Hypothalamus (tissue), 51 donors: ENCODE data around the gene CD4.

Experiments
- DNase-seq, 51 donors: peaks; one replicate each; lab custom pipeline; 2025; lab: John Stamatoyannopoulos, UW

Gene CD4

GRCh38 chr12:6799147-6799546 is 9.8 kb downstream of the CD4 start:
- DNase-seq, result no peak

GRCh38 chr12:6807170-6807569 is 17.8 kb downstream of the CD4 start:
- DNase-seq, result no peak

GRCh38 chr12:6809056-6809455 is 19.7 kb downstream of the CD4 start:
- no peak for DNase-seq

- no peak for DNase-seq
These were observed 21.4 kb downstream of the CD4 start for GRCh38 chr12:6810758-6811157.

GRCh38 chr12:6813363-6813762 is 24.0 kb downstream of the CD4 start:
- DNase-seq, result no peak

GRCh38 chr12:6816598-6816997 is 27.3 kb downstream of the CD4 start:
- DNase-seq, result no peak

GRCh38 chr12:6817098-6817497 is 27.8 kb downstream of the CD4 start:
- DNase-seq, result no peak

- DNase-seq, result no peak
These were observed 28.4 kb downstream of the CD4 start for GRCh38 chr12:6817662-6818157.

GRCh38 chr12:6818222-6818621 is 28.9 kb downstream of the CD4 start:
- DNase-seq, result no peak

GRCh38 chr12:6818645-6819044 is 29.3 kb downstream of the CD4 start:
- DNase-seq, result no peak

- DNase-seq, result no peak
These were observed 30.0 kb downstream of the CD4 start for GRCh38 chr12:6819106-6820030.

GRCh38 chr12:6820166-6820565 is 30.8 kb downstream of the CD4 start:
- no peak for DNase-seq

- peak in 32 of 51 donors; percentile 21 to 84 (median 58) for DNase-seq
These were observed 32.5 kb downstream of the CD4 start, which contains the start of gene GPR162 for GRCh38 chr12:6821591-6822425. Gene GPR162, plus strand, starts transcription at chr12:6821821. Its CDS starts 2,078 bp downstream, at chr12:6823899.

- peak in 1 of 51 donors; percentile 19 for DNase-seq
These were observed 33.3 kb downstream of the CD4 start for GRCh38 chr12:6822426-6823135.

- no peak for DNase-seq
These were observed 34.1 kb downstream of the CD4 start for GRCh38 chr12:6823182-6824084.

GRCh38 chr12:6824085-6824775 is 34.9 kb downstream of the CD4 start:
- DNase-seq, result peak in 3 of 51 donors; percentile 13 to 31 (median 18)

- peak in 2 of 51 donors; percentile 51 to 65 for DNase-seq
These were observed 35.6 kb downstream of the CD4 start for GRCh38 chr12:6824901-6825381.

- DNase-seq, result peak in 48 of 51 donors; percentile 27 to 87 (median 70)
These were observed 36.2 kb downstream of the CD4 start for GRCh38 chr12:6825398-6826124.
